ENCODE measurements around the gene COG7. TPM values are rescaled to one million over a fixed set of nuclear protein-coding genes. Genes with fewer than 3 reads are reported as not detected.
"Not testable (repeated sequence)": the region's sequence is repeated elsewhere in the genome, so short reads cannot be mapped to it uniquely, and the experiment has no call there.

Gene COG7
- total RNA-seq, 3 donors from 2014 or later = 25.4 to 40.5 (median 32.6) TPM

DNA sequence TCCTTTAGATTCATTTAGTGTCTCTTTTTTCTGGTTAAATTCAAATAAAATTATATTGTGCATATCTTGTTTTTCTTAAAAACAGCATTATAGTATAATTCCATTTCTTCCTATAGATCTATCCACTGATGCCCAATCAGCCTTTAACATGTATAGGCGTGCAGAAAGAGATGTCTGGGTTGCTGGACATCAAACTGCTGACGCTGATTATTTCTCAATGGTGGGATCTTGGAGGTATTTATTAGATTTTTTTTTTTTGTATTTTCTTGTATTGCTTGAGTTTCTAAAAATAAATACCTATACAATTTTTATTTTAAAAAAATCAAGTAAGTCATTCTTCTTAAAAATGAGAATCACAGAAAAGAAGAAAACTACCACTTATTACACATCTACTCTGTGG lies 50.9 kb downstream of the COG7 start:
- peaks cover 8% of the 10 kb centered on the region for H3K36me3 ChIP-seq (ENCODE audit: low read depth)
- ATAC-seq = no peak
- TF ChIP-seq, protein P1, sequence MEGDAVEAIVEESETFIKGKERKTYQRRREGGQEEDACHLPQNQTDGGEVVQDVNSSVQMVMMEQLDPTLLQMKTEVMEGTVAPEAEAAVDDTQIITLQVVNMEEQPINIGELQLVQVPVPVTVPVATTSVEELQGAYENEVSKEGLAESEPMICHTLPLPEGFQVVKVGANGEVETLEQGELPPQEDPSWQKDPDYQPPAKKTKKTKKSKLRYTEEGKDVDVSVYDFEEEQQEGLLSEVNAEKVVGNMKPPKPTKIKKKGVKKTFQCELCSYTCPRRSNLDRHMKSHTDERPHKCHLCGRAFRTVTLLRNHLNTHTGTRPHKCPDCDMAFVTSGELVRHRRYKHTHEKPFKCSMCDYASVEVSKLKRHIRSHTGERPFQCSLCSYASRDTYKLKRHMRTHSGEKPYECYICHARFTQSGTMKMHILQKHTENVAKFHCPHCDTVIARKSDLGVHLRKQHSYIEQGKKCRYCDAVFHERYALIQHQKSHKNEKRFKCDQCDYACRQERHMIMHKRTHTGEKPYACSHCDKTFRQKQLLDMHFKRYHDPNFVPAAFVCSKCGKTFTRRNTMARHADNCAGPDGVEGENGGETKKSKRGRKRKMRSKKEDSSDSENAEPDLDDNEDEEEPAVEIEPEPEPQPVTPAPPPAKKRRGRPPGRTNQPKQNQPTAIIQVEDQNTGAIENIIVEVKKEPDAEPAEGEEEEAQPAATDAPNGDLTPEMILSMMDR (IDR thresholded peaks at IDR 0.05) = no peak

DNA sequence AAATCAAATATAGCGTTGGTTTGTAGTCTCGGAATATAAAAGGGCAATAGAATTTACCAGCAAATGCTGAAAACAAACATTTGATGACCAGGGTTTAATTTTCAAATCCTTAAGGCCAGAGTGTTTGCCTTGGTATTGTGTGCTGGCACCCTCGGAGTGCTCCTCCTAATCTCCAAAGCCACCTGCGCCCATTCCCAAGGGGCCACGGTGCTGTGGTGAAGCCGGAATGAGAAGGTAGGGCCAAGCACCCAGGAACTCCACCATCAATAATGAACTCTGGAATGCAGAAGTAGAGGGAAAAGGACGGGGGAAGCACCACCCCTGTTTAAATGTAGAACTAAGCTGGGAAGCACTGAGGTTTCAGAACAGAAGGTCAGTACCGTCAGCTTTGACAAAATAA lies 51.9 kb downstream of the COG7 start:
- Histone ChIP-seq H3K9me3 (no peaks in the 10 kb centered on the region), H3K4me3 (no peak overlapping the region), H3K4me1 (ENCODE audit: low read depth) (no peaks in the 10 kb centered on the region), H3K36me3 (ENCODE audit: low read depth) (peaks cover 8% of the 10 kb centered on the region)
- TF ChIP-seq, protein P1 (IDR thresholded peaks at IDR 0.05) = no peak
- intact Hi-C loops (cut with DNase I, micrococcal nuclease) = no loop called here
- ATAC-seq (no peak), DNase-seq (no peak)

More for the DNA sequence above, 50.9 kb downstream of the COG7 start:
- Histone ChIP-seq H3K4me1 (ENCODE audit: low read depth) (no peaks in the 10 kb centered on the region), H3K9me3 (no peaks in the 10 kb centered on the region), H3K4me3 (no peak overlapping the region)
- no peak for DNase-seq
- intact Hi-C loops (cut with DNase I, micrococcal nuclease) = no loop called here

DNA sequence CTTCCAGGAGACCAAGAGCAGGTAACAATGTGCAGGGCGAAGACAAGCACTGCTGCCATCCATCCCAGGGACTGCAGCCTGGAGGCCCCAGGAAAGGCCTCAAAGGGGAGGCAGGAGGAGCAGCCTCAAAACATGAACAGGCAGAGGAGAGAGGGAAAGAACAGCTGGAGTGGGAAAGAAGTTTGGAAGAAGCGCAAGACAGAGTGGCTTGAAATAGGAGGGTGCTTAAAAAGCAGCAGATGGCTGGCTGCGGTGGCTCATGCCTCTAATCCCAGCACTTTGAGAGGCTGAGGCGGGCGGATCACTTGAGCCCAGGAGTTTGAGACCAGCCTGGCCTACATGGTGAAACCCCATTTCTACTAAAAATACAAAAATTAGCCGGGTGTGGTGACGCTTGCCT lies 52.5 kb downstream of the COG7 start:
- H3K36me3 ChIP-seq (ENCODE audit: low read depth); ATAC-seq; intact Hi-C loops (cut with DNase I, micrococcal nuclease): not testable (repeated sequence)

GRCh38 chr16:23398987-23399805 lies 53.8 kb downstream of the COG7 start:
- DNase-seq = no peak
- intact Hi-C loops (cut with DNase I, micrococcal nuclease) = no loop called here
- ATAC-seq = no peak
- TF ChIP-seq, protein P1 (IDR thresholded peaks at IDR 0.05) = no peak
- Histone ChIP-seq H3K4me3 (no peak overlapping the region), H3K4me1 (ENCODE audit: low read depth) (no peaks in the 10 kb centered on the region), H3K36me3 (ENCODE audit: low read depth) (peaks cover 8% of the 10 kb centered on the region), H3K9me3 (no peaks in the 10 kb centered on the region)

More for the DNA sequence above, 52.5 kb downstream of the COG7 start:
- DNase-seq; H3K4me1 ChIP-seq (ENCODE audit: low read depth); H3K4me3 ChIP-seq; H3K9me3 ChIP-seq: not testable (repeated sequence)

- no peak for ATAC-seq
- H3K4me3 ChIP-seq = no peak overlapping the region
- H3K4me1 ChIP-seq (ENCODE audit: low read depth) = peaks cover 5% of the 10 kb centered on the region
- intact Hi-C loops (cut with DNase I, micrococcal nuclease) = no loop called here
- TF ChIP-seq, protein P1 (IDR thresholded peaks at IDR 0.05) = no peak
- DNase-seq = no peak
- peaks cover 8% of the 10 kb centered on the region for H3K36me3 ChIP-seq (ENCODE audit: low read depth)
- no peaks in the 10 kb centered on the region for H3K9me3 ChIP-seq
Observed at GRCh38 chr16:23397464-23397863, 55.5 kb downstream of the COG7 start.

DNA sequence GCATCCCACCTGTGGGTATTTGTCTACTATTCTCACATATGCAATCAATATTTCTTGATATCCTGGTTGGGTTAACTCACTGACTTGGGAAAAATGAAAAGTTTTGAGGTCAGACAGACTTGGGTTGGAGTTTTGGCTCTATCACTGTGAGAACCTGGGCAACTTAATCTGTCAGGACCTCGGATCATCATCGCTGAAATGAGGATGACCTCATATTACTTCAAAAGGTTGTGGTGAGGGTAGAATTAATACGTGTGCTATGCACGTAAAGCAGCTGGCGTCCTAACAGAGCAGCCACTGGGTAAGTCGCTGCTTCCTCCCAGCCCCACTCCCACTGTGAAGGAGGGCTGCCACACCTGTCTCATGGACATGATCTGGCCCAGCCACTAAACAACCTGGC lies 57.3 kb downstream of the COG7 start:
- Histone ChIP-seq H3K4me1 (ENCODE audit: low read depth) (peaks cover 5% of the 10 kb centered on the region), H3K36me3 (ENCODE audit: low read depth) (peaks cover 8% of the 10 kb centered on the region), H3K4me3 (no peak overlapping the region), H3K9me3 (no peaks in the 10 kb centered on the region)
- no peak for ATAC-seq
- no peak for DNase-seq
- TF ChIP-seq, protein P1 (IDR thresholded peaks at IDR 0.05) = no peak
- intact Hi-C loops (cut with DNase I, micrococcal nuclease) = no loop called here

Data from mucosa of descending colon (tissue), 3 donors.